BJ (cell line): ENCODE data around the gene STAB1. TPM values are rescaled to one million over a fixed set of nuclear protein-coding genes. Genes with fewer than 3 reads are reported as not detected.
A peak's percentile ranks its signal among the peaks of the same experiment; 100 is the strongest.

Experiments
- CTCF ChIA-PET: fragments of 350-600 bp; formaldehyde crosslinking; extraction: SDS; loops from one replicate; lab custom pipeline; 2021; ENCODE audit warnings: antibody characterized with exemption, inconsistent platforms; lab: Yijun Ruan, JAX
- POLR2A ChIA-PET: fragments of 300-600 bp; sonication (Branson Sonifier 250); formaldehyde crosslinking; extraction: SDS; loops from one replicate; lab custom pipeline; 2021; ENCODE audit warnings: antibody characterized with exemption; lab: Charles Lee
- DNase-seq: peaks from one replicate; pipeline ENCODE4 v3.0.0-alpha.2; 2011; ENCODE audit warnings: low read depth
- H3K27me3 ChIP-seq: 2 replicates; pipeline ENCODE4 v1.6.0; 2011; ENCODE audit warnings: low read length; ENCODE audit not compliant: control insufficient read depth, insufficient read depth
- H3K36me3 ChIP-seq: 2 replicates; pipeline ENCODE4 v1.5.1; 2011; ENCODE audit warnings: low read length; ENCODE audit not compliant: control insufficient read depth, insufficient read depth
- H3K4me3 ChIP-seq: 2 replicates; pipeline ENCODE4 v1.5.1; 2011; ENCODE audit warnings: low read depth, mild to moderate bottlenecking, control low read depth, low read length
- polyA plus RNA-seq: library from polyadenylated mRNA; depleted of rRNA; stranded (reverse); fragments of >200 nt; gene quantifications from 2 replicates; pipeline ENCODE4 v1.2.3, GENCODE V29; 2011
- TF ChIP-seq, protein P1 (sequence below): IDR thresholded peaks from 2 replicates; pipeline ENCODE4 v1.5.1; 2011; ENCODE audit warnings: low read depth, mild to moderate bottlenecking, control low read depth, inconsistent platforms, low read length, moderate library complexity; ENCODE audit not compliant: insufficient read depth

Gene STAB1
- polyA plus RNA-seq, 1 experiment: 0.01 TPM

DNA sequence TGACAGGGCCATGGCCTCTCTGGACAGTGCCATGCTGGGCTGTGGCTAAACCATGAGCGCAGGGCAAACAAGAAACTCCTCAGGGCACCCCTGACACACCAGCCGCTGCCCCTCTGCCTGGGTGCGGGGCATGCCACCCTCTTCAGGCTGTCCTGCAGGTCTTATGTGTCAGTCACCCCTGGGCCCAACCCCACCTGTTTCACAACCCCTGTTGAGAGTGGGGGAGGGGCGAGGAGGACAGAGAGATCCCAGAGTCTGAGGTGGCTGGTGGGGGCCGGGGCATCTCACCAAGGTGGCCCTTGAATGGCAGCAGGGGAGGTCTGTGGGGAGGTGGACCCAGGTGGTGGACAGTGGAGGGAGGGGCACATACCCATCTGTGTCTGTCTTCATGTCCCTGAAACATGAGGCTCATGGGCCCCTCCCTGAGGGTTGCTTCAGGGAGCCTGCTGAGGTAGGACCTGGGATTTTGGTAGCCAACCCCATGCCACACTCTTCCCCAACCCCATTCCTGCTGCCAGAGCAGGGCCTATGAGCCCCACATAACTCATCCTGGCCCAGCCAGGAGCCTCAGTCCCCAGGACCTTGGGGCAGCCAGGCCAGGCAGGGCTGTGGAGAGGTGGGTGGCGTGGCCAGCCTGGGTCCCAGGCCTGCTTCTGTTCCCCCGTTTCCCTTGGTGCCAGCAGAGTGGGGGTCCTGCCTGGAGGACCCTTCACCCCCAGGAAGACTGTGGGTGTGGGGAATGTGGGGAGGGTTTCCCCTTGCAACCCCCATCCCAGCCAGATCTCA, 1.7 kb upstream of the STAB1 start:
- POLR2A ChIA-PET: no interaction called here
- no peak for DNase-seq
- Histone ChIP-seq H3K36me3 (peaks cover 49% of the 10 kb centered on the region), H3K4me3 (no peak overlapping the region), H3K27me3 (no peaks in the 10 kb centered on the region)
- CTCF ChIA-PET: no interaction called here
- TF ChIP-seq, protein P1, sequence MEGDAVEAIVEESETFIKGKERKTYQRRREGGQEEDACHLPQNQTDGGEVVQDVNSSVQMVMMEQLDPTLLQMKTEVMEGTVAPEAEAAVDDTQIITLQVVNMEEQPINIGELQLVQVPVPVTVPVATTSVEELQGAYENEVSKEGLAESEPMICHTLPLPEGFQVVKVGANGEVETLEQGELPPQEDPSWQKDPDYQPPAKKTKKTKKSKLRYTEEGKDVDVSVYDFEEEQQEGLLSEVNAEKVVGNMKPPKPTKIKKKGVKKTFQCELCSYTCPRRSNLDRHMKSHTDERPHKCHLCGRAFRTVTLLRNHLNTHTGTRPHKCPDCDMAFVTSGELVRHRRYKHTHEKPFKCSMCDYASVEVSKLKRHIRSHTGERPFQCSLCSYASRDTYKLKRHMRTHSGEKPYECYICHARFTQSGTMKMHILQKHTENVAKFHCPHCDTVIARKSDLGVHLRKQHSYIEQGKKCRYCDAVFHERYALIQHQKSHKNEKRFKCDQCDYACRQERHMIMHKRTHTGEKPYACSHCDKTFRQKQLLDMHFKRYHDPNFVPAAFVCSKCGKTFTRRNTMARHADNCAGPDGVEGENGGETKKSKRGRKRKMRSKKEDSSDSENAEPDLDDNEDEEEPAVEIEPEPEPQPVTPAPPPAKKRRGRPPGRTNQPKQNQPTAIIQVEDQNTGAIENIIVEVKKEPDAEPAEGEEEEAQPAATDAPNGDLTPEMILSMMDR: no peak

DNA sequence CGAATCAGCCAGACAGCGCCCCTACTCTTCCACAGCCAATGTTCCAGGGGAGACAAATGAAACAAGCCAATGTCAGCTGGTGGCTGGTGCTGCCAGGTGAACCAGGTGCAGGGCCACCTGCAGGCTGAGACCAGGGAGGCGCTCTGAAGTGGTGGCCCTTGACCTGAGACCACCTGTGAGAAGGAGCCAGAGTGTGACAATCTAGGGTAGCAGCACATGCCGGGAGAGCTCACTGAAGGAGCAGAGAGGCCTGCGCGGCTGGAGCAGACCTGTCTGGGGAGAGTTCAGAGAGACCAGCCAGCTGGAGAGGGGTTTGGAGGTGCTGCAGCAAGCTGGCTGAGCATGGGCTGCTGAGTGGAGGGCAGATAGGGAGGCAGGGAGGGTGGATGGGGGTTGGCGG, 693 bp upstream of the STAB1 start:
- CTCF ChIA-PET: interaction anchor here (1.0 kb wide), 1 partner anchor 66 kb away, joined by 3 read pairs; no protein-coding TSS in a partner anchor
- DNase-seq: no peak
- Histone ChIP-seq H3K36me3 (peaks cover 40% of the 10 kb centered on the region), H3K27me3 (no peaks in the 10 kb centered on the region), H3K4me3 (no peak overlapping the region)
- POLR2A ChIA-PET: no interaction called here
- TF ChIP-seq, protein P1: no peak

DNA sequence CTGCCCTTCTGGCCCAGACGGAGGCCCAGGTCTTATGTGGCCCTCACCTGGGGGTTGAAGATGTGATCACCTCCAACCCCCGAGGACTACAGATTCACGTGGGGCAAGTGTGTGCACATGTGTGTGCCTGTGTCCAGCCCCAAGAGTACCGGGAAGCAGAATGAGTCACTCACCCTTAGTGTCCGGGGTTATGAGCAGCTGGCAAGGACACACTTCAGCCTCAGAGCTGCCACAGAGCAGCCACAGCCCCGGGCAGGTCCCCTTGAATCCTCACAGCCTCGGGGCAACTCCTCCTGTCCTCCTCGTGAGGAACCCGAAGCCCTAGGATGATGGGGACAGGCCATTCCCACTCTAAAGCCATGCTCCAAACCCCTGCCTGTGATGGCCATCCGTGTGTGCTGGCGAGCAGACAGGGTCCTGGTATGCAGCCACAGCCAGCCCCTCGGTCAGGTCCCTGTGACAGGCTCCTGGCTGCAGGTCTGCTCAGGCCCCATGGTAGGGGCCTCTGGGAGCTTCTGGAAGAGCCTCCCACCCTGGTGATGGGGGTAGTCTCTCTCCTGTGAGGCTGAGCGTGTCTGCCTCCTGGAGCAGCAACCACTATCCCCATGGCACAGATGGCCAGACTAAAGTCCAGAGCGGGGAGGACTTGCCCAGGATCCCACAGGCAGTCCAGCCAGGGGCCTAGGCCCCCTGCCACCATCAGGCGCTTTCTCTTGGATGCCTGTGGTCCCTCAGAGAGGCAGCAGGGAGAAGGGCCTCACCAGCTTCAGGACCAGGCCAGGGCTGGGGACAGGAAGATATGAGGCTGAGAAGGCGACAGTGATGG, 852 bp downstream of the STAB1 start:
- Histone ChIP-seq H3K4me3 (no peak overlapping the region), H3K36me3 (peaks cover 25% of the 10 kb centered on the region), H3K27me3 (no peaks in the 10 kb centered on the region)
- TF ChIP-seq, protein P1: no peak
- ChIA-PET POLR2A (no interaction called here), CTCF (interaction anchor here (1.2 kb wide), 1 partner anchor 16 kb away, joined by 4 read pairs; no protein-coding TSS in a partner anchor)
- DNase-seq: no peak

DNA sequence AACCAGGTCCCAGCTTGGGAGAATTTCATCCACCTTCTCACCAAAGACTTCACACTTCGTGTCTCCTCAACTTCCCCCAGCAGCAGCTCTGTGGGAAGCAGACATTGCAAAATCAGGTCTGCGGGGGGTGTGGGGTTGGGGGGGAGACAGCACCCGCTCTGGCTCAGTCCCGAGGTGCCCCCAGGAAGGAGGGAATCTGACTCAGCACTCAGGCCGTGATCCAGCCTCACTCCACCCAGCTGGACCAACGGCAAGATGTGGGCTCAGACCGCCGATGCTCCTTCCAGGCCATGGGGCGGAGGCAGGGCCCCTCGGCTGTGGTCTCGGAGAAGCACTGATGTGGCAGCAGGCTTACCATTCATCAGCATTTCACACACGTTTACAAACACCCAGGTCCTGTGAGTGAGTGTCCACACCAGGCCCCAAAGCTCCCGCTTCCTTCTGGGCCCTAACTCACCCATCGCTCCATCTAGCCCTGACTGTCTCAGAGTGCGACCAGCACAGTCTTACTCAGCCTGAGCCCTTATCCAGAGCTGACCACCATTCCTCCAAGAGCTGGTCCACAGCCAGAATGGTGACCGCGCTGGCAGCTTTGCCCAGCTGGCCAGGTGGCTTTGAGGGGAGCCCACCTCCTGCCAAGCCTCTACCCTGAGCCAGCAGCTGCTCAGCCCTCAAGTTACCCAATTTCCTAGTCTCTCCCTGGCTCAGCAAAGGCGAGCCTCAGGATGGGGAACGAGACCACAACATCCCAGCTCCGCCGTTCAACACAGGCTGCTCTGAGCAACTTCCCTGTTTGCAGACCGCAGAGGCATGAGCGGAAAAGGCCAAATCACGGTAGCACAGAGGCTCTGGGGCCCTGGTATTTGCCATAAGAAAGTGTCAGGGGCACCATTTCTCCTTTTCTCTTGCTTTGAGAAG, 3.3 kb downstream of the STAB1 start:
- no peaks in the 10 kb centered on the region for H3K27me3 ChIP-seq
- H3K4me3 ChIP-seq: no peak overlapping the region
- CTCF ChIA-PET: interaction anchor here (0.9 kb wide), 1 partner anchor 16 kb away, joined by 3 read pairs; no protein-coding TSS in a partner anchor
- H3K36me3 ChIP-seq: peaks cover 4% of the 10 kb centered on the region; the same call in 1 of the 2 replicates
- POLR2A ChIA-PET: interaction anchor here (0.5 kb wide), 1 partner anchor 37 kb away, joined by 6 read pairs; no protein-coding TSS in a partner anchor
- TF ChIP-seq, protein P1: no peak
- DNase-seq: peak; percentile 14
